ENCODE results near the gene NDUFAF8.

DNA sequence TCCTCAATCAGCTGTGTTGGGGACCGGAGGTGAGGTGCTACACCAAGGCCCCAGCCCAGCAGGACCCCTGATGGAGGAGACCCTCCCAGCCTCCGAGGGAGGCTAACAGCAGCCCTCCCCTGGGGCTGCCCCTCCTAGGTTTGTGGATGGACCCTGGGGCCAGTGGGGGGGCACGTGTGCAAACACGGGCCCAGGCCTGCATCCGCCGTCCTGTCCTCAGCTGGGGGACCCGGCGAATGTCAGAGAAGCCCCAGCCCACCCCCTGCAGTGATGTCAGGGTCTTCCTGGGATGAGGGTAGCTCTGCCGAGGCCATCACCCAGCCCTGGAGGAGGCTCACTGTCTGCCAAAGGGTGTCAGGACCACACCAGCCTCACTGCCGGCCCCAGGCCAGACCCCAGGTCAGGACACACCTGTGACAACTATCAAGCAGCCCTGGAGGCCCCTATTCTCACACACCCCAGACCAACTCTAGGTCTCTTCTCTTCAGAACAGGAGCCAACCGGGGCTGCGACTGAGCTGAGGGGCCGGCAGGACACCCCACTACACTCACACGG is 43.1 kb upstream of the NDUFAF8 start:
- TF ChIP-seq, protein P1, sequence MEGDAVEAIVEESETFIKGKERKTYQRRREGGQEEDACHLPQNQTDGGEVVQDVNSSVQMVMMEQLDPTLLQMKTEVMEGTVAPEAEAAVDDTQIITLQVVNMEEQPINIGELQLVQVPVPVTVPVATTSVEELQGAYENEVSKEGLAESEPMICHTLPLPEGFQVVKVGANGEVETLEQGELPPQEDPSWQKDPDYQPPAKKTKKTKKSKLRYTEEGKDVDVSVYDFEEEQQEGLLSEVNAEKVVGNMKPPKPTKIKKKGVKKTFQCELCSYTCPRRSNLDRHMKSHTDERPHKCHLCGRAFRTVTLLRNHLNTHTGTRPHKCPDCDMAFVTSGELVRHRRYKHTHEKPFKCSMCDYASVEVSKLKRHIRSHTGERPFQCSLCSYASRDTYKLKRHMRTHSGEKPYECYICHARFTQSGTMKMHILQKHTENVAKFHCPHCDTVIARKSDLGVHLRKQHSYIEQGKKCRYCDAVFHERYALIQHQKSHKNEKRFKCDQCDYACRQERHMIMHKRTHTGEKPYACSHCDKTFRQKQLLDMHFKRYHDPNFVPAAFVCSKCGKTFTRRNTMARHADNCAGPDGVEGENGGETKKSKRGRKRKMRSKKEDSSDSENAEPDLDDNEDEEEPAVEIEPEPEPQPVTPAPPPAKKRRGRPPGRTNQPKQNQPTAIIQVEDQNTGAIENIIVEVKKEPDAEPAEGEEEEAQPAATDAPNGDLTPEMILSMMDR (IDR thresholded peaks at IDR 0.05), result no peak
- TF ChIP-seq POLR2A (IDR thresholded peaks at IDR 0.05), result no peak
- no peak for TF ChIP-seq POLR2AphosphoS5 (IDR thresholded peaks at IDR 0.05)

All from prostate gland (tissue), 2 donors.